AG09309 (cell line): ENCODE results near the gene TMX4.

Experiments used
- DNase-seq: peaks from one replicate; pipeline ENCODE4 v3.0.0-alpha.2; 2010; ENCODE audit warnings: low read depth
- H3K4me3 ChIP-seq: 2 replicates; pipeline ENCODE4 v1.5.1; 2011; ENCODE audit warnings: mild to moderate bottlenecking, low read depth, low read length, moderate library complexity; ENCODE audit not compliant: control insufficient read depth
- TF ChIP-seq, protein P1 (sequence below): IDR thresholded peaks from 2 replicates; pipeline ENCODE4 v1.5.1; 2011; ENCODE audit warnings: mild to moderate bottlenecking, low read depth, low read length, inconsistent platforms; ENCODE audit not compliant: insufficient read depth, control insufficient read depth; ENCODE audit errors: missing control alignments

TMX4 gene

DNA sequence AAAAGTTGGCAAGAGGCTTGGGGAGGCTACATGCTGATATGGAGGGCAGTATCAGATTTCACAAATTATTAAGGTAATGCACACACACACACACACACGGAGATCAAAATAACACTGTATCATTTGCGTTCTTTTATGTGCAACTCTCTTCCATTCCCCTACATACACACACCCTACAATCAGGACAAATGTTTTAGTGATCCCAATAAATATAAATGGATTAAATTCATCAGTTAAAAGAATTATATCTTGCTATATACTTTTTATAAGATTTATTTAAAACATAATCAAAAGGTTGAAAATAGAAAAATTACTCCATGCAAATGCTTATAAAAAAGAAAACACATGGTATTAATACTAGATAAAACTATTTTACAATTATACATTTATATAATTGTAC lies 25.9 kb downstream of the TMX4 start:
- no peak overlapping the region for H3K4me3 ChIP-seq
- no peak for DNase-seq
- TF ChIP-seq, protein P1, sequence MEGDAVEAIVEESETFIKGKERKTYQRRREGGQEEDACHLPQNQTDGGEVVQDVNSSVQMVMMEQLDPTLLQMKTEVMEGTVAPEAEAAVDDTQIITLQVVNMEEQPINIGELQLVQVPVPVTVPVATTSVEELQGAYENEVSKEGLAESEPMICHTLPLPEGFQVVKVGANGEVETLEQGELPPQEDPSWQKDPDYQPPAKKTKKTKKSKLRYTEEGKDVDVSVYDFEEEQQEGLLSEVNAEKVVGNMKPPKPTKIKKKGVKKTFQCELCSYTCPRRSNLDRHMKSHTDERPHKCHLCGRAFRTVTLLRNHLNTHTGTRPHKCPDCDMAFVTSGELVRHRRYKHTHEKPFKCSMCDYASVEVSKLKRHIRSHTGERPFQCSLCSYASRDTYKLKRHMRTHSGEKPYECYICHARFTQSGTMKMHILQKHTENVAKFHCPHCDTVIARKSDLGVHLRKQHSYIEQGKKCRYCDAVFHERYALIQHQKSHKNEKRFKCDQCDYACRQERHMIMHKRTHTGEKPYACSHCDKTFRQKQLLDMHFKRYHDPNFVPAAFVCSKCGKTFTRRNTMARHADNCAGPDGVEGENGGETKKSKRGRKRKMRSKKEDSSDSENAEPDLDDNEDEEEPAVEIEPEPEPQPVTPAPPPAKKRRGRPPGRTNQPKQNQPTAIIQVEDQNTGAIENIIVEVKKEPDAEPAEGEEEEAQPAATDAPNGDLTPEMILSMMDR = no peak

- no peak overlapping the region for H3K4me3 ChIP-seq
- TF ChIP-seq, protein P1 = no peak
- DNase-seq = no peak
Observed at GRCh38 chr20:7993238-7993637, 26.3 kb downstream of the TMX4 start.

DNA sequence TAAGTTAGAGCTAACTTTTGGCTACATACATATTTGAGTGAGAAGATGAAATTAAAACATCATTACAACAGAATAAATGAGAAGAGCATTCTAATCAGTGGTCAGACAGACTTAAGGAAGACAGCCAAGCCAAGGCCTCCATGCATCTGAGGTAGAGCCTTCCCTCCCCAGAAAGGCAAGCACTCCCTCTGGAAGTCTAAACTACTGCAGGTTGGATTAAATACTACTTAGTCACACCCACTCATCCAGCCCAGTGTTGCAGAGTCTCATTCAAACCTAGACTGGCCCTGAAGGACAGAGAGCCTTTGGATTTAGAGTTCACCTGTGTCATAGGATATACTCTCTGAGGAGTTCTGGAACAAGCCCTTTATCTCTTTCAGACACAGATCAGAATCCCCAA lies 29.2 kb downstream of the TMX4 start:
- TF ChIP-seq, protein P1 = no peak
- no peak for DNase-seq
- no peak overlapping the region for H3K4me3 ChIP-seq

- no peak for DNase-seq
- no peak overlapping the region for H3K4me3 ChIP-seq
- TF ChIP-seq, protein P1 = no peak
Observed at GRCh38 chr20:7989379-7989778, 30.2 kb downstream of the TMX4 start.

GRCh38 chr20:7985916-7986315 lies 33.6 kb downstream of the TMX4 start:
- no peak overlapping the region for H3K4me3 ChIP-seq
- no peak for DNase-seq
- TF ChIP-seq, protein P1 = no peak

DNA sequence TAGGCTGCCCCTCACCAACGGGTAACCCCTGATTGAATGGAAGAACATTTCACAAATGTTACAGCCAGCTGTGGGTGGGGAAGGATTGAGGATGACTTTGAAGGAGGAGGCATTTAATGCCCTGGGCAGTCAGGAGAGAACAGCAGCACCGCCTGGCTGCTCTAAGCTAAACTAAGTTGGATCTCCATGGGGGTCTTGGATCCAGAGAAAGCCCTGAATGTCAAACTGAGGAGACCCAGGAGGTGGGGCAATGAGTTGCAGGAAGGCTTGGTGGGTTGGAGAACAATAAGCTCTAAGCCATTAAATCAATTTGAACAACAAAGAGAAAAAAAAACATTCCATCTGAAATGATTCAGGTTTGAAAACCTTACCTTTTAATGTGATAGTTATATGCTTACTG lies 35.4 kb downstream of the TMX4 start:
- no peak overlapping the region for H3K4me3 ChIP-seq
- TF ChIP-seq, protein P1 = no peak
- DNase-seq = no peak

- TF ChIP-seq, protein P1 = no peak
- no peak overlapping the region for H3K4me3 ChIP-seq
- no peak for DNase-seq
Observed at GRCh38 chr20:7981374-7981773, 38.2 kb downstream of the TMX4 start.
